Activated gamma-delta T cell (primary cell): ENCODE results near the gene ZFX.
A peak's percentile ranks its signal among the peaks of the same experiment; 100 is the strongest.
"Not testable (repeated sequence)": the region's sequence is repeated elsewhere in the genome, so short reads cannot be mapped to it uniquely, and the experiment has no call there.

ENCODE experiments used
- DNase-seq: peaks from one replicate; lab custom pipeline; 2025; lab: John Stamatoyannopoulos, UW
- total RNA-seq, 2 donors: gene quantifications; one replicate each; lab custom pipeline; 2026; lab: John Stamatoyannopoulos, UW

ZFX gene
- 131 to 204 reads per million in 2 donors for total RNA-seq

- peak; percentile 66 for DNase-seq
These were observed at the start of gene ZFX for GRCh38 chrX:24149351-24150050. TSS of gene ZFX (plus strand) at chrX:24149729. CDS start at chrX:24172743, 23,014 bp downstream.

GRCh38 chrX:24100713-24101112 is 48.8 kb upstream of the ZFX start:
- DNase-seq: no peak

GRCh38 chrX:24110069-24110468 is 39.5 kb upstream of the ZFX start:
- no peak for DNase-seq

DNA sequence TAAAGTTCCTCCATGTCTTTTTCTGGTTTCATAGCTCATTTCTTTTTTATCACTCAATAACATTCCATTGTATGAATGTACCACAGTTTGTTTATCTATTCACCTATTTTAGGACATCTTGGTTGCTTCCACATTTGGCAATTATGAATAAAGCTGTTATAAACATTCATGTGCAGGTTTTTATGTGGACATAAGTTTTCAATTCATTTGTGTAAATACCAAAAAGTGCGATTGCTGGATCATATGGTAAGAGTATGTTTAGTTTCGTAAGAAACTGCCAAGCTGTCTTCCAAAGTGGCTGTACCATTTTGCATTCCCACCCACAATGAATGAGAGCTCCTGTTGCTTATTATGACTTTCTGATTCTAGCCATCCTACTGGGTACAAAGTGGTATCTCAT is 36.3 kb upstream of the ZFX start:
- DNase-seq: no peak

DNA sequence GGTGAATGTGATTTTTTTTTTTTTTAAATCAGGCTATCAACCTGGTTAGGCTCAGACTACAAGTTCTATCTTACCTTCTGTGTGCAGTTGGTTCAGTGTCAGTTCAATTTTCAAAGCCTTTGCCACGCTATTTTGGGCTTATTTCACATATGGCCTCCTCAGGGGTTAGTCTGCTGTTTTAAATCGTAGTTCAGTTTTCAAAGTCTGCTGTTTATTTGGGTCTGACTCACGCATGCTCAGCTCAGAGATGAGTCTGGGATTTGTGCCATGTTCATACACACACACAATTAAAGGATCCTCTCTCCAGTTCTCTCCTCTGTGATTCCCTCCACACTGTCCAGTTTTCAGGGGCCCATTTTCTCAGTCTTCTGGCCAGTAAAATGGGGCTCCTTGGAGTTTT is 32.3 kb upstream of the ZFX start:
- DNase-seq: no peak

DNA sequence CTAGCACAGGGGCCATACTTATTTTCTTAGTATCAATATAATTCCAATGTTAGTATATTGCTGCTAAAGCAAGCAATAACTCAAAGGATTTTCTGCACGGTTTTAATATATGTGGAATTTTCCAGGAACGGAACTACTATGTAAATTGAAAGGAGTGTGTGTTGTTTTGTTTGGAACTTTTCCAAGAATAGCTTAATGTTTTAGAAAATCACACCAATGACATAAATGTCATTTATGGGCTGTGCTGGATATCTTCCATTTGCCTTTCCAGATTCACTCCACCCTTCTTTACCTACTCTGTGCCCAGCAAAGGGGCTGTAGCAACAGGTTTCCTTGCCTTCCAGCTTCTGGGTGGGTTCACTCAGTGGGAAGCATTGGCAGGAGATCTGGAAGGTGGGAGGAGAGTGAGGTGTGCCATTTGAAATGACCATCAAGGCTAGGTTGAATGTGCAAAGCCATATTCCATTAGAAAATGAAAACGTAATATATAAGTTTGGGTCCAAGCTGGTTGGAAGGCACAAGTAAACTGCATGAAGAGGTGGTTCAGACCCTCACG is 25.2 kb upstream of the ZFX start:
- DNase-seq: no peak

GRCh38 chrX:24125028-24125612 is 24.4 kb upstream of the ZFX start:
- DNase-seq: no peak

DNA sequence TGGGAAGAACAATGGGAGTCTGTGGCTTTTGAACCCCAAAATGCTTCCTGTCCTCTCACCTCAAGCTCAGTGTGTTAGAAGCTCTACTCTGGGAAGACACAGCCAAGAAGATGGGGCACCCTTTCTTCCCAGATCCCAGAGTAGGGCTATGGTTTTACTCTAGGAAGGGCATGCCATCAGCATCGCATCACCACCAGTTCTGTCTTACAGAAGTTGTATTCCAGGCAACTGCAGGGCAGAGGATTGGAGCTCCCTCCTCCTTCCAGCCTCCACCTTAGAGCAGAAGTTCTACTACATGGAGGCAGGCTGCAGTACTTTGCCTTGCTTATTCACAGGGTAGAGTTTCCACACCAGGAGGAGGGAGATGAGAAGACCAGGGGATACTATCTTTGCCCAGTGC is 18.1 kb upstream of the ZFX start:
- DNase-seq: no peak

DNA sequence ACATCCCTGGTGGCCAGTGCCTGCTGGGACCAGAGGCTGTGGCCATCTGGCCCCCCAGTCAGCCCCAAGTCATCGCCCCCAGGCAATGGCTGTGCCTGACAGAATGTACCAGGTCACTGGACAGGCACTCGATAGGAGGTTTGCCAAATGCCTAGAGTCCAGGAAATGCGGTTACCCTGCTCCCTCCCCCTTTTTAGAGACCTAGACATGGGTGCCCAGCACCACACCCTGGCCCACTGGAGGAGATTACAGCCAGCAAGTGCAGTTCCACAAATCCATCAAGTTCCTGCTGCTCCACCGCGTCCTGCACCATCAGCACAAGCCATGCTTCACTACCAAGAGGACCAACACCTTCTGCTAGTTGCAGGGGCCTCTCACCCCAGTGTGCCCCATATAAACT is 16.2 kb upstream of the ZFX start:
- no peak for DNase-seq

GRCh38 chrX:24135768-24136167 is 13.8 kb upstream of the ZFX start:
- DNase-seq: not testable (repeated sequence)

GRCh38 chrX:24137192-24137591 is 12.3 kb upstream of the ZFX start:
- DNase-seq: no peak

DNA sequence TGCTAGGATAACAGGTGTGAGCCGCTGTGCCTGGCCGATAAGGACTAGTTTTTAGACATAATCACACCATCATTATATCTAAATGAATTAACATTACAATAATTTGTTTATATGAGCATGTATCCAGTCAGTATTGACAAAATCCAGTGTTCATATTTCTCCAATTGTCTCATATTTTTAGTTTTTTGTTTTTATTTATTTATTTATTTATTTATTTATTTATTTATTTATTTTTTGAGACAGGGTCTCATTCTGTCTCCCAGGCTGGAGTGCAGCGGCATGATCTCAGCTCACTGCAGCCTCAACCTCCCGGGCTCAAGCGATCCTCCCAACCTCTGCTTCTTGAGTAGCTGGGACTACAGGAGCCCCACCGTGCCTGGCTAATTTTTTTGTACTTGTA is 5.5 kb upstream of the ZFX start:
- DNase-seq: not testable (repeated sequence)

DNA sequence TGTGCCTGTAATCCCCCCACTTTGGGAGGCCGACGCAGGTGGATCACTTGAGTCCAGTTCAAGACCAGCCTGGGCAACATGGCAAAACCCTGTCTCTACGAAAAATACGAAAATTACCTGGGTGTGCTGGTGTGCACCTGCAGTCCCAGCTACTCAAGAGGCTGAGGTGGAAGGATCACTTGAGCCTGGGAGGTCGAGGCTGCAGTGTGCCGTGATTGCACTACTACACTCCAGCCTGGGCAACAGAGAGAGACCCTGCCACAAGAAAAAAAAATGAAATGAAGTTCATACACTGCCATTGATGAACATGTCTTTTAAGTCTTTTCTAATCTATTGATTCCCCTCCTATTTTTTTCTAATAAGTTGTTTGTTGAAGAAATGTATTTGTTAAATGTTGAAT is 5.0 kb upstream of the ZFX start:
- no peak for DNase-seq

DNA sequence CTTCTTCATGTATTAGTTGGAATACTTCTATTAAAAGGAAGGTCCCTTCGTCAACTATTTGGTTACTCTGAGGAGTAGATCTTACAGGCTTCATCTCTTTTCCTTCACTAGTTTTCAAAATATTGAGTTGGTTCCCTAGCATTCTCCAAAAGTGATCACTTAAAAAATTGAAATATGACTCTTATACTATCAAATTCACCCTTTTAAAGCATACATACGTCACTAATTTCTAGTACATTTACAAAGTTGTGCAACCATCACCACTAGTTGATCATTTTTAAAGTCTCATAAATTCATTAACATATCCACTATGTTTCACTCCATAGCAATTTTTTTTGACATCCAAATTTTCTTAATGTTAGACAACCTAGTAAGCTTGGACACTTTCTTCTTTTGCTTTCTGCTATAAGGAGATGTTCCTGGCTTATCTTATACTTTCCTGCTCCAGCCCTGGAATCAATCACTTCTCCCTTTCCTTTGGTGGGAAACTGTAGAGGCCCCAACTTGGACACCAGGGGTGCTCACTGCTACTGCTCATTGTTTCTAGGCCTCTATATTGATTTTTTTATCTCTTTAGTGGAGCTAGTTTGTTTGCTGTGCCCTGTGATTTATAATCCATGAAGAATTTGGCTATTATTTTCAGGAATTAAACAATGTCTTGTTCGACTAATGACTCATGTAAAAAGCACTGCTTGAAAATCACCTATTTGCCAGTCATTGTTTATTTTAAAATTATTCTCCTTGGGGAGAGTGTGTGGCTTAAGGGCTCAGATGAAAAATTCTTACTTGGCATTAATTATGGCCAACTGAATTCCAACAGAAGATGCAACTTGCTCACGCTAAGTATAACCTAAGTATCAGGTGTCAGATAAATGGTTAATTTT is 4.0 kb upstream of the ZFX start:
- no peak for DNase-seq

GRCh38 chrX:24146283-24146949 is 3.1 kb upstream of the ZFX start:
- DNase-seq: no peak

GRCh38 chrX:24147165-24147564 is 2.4 kb upstream of the ZFX start:
- no peak for DNase-seq

GRCh38 chrX:24148121-24148520 is 1.4 kb upstream of the ZFX start:
- no peak for DNase-seq

- DNase-seq: no peak
These were observed 786 bp upstream of the ZFX start for GRCh38 chrX:24148535-24149350.

DNA sequence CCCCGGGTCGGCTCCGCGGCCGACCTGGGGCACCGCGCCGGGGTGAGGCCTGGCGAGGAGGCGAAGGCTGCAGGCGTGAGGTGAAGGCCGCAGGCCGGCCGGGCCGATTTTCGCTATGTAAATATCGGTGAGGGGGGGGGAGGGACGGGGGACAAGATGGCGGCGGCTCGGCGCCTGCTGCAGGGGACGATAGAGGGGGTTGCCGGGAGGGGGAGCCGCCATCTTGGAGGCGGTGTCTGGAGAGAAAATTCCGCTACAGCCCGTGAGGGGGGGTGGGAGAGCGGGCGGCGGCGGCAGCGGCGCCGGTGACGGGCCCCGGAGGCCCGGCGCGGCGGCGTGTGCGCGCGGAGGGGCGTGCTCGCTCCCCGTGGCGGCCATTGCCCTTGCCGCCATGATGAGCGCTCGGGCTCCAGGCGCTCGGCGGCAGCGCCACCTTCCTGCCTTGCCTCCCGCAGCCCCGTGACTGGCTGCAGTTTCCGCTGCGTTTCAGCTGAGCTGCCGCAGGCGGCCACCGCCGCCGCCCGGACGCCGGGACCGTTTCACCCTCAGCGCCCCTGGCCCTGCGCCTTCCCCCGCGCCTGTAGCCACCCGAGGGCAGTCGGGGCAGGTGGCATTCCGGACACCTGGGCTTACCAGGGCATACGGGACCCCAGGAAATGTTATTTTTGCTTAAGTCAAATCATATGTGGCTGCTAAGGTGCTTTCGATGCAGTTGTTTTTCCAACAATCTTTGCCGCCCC is 692 bp downstream of the ZFX start:
- DNase-seq: peak; percentile 82

GRCh38 chrX:24150898-24151297 is 1.4 kb downstream of the ZFX start:
- no peak for DNase-seq
